Smooth muscle cell of the coronary artery (primary cell): Measurements from ENCODE around the gene SHMT2. TPM values are rescaled to one million over a fixed set of nuclear protein-coding genes. Genes with fewer than 3 reads are reported as not detected.

Experiments
- total RNA-seq: library from RNA; depleted of rRNA; stranded (reverse); fragments of >200 nt; gene quantifications from 2 replicates; pipeline ENCODE4 v1.2.3, GENCODE V29; 2014; ENCODE audit warnings: low replicate concordance

Gene SHMT2
- 206 and 354 TPM in 2 replicates for total RNA-seq

DNA sequence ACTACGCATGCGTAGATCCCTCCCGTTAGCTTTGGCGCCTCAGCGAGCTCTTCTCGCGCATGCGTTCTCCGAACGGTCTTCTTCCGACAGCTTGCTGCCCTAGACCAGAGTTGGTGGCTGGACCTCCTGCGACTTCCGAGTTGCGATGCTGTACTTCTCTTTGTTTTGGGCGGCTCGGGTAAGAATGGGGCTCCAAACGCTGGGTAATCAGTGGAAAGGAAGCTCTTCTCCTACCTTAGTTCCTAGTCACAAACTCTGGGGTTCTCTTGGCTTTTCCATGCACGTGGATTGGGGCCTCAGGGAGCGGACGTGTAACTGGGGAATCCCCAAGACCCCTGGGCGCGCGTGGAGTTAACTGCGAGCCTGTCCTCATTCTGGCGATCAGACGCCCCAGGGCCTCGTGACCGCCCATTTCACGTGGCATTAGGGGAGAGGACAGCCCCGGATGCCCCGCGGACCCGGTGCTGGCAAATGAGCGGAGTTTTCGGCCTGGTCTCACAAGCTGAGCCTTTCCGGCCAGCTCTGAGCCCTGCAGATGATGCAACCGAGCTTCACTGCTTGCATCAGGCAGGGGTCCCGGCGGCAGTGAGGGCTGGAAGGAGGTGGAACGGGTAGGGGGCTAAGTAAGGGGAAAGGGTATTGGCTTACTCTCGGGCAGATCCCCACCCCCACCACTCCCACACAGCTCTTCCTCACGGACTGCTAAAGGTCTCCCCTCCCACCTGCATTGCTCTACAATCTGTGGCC lies at the start of gene SHMT2:
Gene SHMT2 (plus strand): TSS at position 78 of the 747 bp plus-strand sequence. CDS start 68 bp downstream, at position 146.

DNA sequence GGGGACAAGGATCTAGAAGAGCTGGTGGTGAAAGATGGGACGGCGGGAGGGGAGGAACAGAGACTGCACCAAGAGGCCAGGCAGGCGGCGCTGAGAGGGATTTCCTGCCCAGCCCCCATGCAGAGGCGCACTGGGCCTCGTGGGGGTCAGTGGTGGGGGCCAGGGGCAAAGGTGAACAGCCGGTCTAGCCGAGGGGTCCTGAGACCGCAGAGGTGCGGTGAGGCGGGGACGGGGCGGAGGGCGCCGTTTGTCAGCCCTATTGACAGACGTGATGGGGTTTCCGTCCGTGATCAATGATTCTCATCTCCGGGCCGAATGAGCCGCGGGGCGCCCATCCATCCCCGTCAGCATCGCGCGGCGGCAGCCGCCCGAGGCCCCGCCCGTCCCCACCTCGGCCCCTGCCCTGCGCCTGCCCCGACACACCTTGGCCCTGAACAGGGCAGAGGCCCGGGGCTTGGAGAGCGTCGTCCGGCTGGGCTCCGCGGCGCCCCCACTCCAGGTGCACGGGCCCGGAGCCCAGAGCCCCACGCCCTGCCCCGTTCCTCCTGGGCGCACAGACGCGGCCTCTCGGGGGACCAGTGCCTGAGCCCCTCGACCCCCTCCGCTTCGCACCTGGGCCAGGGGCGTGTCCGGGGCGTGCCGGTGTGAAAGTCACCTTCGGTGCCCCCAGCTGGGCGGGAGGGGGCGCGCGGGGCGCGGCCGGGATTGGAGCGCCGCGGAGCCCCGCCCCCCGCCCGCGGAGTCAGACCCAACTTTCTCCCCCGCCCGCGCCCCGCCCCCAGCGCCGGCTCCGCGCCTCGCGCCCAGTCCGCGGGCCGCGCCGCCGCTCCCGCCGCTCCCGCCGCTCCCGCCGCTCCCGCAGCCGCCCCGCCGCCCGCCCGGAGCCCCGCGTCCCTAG lies 13.2 kb upstream of the SHMT2 start, which contains the start of gene NXPH4:
Gene NXPH4 (plus strand): TSS at position 781 of the 898 bp plus-strand sequence. CDS start 176 bp downstream, outside the sequence.

DNA sequence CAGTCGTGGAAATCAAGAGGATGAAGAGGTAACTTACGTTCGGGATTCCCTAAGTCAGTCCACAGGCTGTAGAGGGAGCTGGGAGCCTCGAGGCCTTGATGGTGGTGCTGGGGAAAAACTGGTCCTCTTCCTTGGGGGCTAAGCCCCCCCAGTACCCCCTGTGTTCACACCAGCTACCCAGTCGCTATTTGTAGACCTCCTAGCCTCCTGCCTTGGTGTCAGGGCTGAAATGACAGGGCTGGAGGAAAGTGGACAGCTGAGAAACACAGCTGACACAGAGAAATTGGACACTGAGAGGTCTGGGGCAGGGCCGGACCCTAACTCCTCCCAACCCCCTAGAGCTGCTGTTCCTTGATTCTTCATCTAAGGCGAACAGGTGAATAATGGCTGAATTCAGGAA lies 21.4 kb downstream of the SHMT2 start, which contains the start of gene STAC3:
Gene STAC3 (minus strand): TSS at position 232 of the 400 bp plus-strand sequence. CDS start 1,551 bp downstream, outside the sequence.

Other genes with a start within 250 kb of the SHMT2 start
- 2.6 and 3.7 TPM in 2 replicates for gene ZBTB39, start 223.2 kb upstream of the SHMT2 start, total RNA-seq
- not detected in 2 replicates for gene TAC3, start 213.2 kb upstream of the SHMT2 start, total RNA-seq
- 0.12 and 0.30 TPM in 2 replicates for gene MYO1A, start 179.6 kb upstream of the SHMT2 start, total RNA-seq
- 3.5 and 4.4 TPM in 2 replicates for gene NEMP1, start 150.9 kb upstream of the SHMT2 start, total RNA-seq
- 31.4 and 48.7 TPM in 2 replicates for gene NAB2, start 140.6 kb upstream of the SHMT2 start, total RNA-seq
- 52.4 and 101 TPM in 2 replicates for gene STAT6, start 118.3 kb upstream of the SHMT2 start, total RNA-seq
- gene LRP1, start 101.2 kb upstream of the SHMT2 start, total RNA-seq, result 245 and 1,121 TPM in 2 replicates
- not detected in 2 replicates for gene LRP1-AS, start 82.1 kb upstream of the SHMT2 start, total RNA-seq
- 0.59 and 3.8 TPM in 2 replicates for gene NXPH4, start 12.9 kb upstream of the SHMT2 start, total RNA-seq
- 0.08 and 0.23 TPM in 2 replicates for gene STAC3, start 21.5 kb downstream of the SHMT2 start, total RNA-seq
- gene R3HDM2, start 201.3 kb downstream of the SHMT2 start, total RNA-seq, result 5.7 and 6.4 TPM in 2 replicates
- gene INHBC, start 205.1 kb downstream of the SHMT2 start, total RNA-seq, result not detected in 2 replicates
- 1.3 and 2.5 TPM in 2 replicates for gene INHBE, start 225.6 kb downstream of the SHMT2 start, total RNA-seq
- gene GLI1, start 230.1 kb downstream of the SHMT2 start, total RNA-seq, result 0.23 and 0.38 TPM in 2 replicates